Esophagus mucosa (tissue), 1 donor: ENCODE measurements around the gene CASTOR1. TPM values are rescaled to one million over a fixed set of nuclear protein-coding genes. Genes with fewer than 3 reads are reported as not detected.

Experiments used
- ATAC-seq: fragments of 200-7000 bp; cut with Tn5 transposase; one replicate; pipeline ENCODE4 v1.9.1; 2020
- total RNA-seq: library from RNA; stranded (reverse); gene quantifications from one replicate; pipeline ENCODE4 v1.2.4, GENCODE V29; 2023
- donor health status: DM: yes; HTN: yes; CAD: no.

Gene CASTOR1
- total RNA-seq, 1 donor from 2014 or later, result 43.7 TPM

- ATAC-seq, result peak; percentile 12
Measured at GRCh38 chr22:30318799-30319419, 29.6 kb upstream of the CASTOR1 start.

GRCh38 chr22:30317778-30318177 is 28.5 kb upstream of the CASTOR1 start:
- ATAC-seq, result no peak

GRCh38 chr22:30315962-30316576 is 26.8 kb upstream of the CASTOR1 start:
- ATAC-seq, result no peak

- no peak for ATAC-seq
Measured at GRCh38 chr22:30314915-30315314, 25.6 kb upstream of the CASTOR1 start.

- ATAC-seq, result no peak
Measured at GRCh38 chr22:30313527-30314363, 24.4 kb upstream of the CASTOR1 start.

- ATAC-seq, result peak; percentile 65
Measured at GRCh38 chr22:30312053-30312452, 22.7 kb upstream of the CASTOR1 start.

- peak; percentile 48 for ATAC-seq
Measured at GRCh38 chr22:30310881-30311771, 21.8 kb upstream of the CASTOR1 start.

GRCh38 chr22:30309951-30310741 is 20.8 kb upstream of the CASTOR1 start:
- peak; percentile 49 for ATAC-seq

- ATAC-seq, result peak; percentile 30
Measured at GRCh38 chr22:30308518-30309230, 19.4 kb upstream of the CASTOR1 start.

- ATAC-seq, result no peak
Measured at GRCh38 chr22:30308093-30308492, 18.8 kb upstream of the CASTOR1 start.

- ATAC-seq, result no peak
Measured at GRCh38 chr22:30307041-30307574, 17.8 kb upstream of the CASTOR1 start.

GRCh38 chr22:30306627-30307011 is 17.3 kb upstream of the CASTOR1 start:
- no peak for ATAC-seq

GRCh38 chr22:30305906-30306626 is 16.8 kb upstream of the CASTOR1 start:
- peak; percentile 20 for ATAC-seq

- peak; percentile 46 for ATAC-seq
Measured at GRCh38 chr22:30305519-30305905, 16.2 kb upstream of the CASTOR1 start.

GRCh38 chr22:30304495-30305244 is 15.4 kb upstream of the CASTOR1 start:
- ATAC-seq, result peak; percentile 64

GRCh38 chr22:30302810-30303138 is 13.5 kb upstream of the CASTOR1 start:
- no peak for ATAC-seq

GRCh38 chr22:30301995-30302809 is 12.9 kb upstream of the CASTOR1 start:
- peak; percentile 30 for ATAC-seq

- ATAC-seq, result no peak
Measured at GRCh38 chr22:30299322-30299721, 10.0 kb upstream of the CASTOR1 start.
